ENCODE results near the gene OTOGL.
"Not testable (repeated sequence)": the region's sequence is repeated elsewhere in the genome, so short reads cannot be mapped to it uniquely, and the experiment has no call there.

DNA sequence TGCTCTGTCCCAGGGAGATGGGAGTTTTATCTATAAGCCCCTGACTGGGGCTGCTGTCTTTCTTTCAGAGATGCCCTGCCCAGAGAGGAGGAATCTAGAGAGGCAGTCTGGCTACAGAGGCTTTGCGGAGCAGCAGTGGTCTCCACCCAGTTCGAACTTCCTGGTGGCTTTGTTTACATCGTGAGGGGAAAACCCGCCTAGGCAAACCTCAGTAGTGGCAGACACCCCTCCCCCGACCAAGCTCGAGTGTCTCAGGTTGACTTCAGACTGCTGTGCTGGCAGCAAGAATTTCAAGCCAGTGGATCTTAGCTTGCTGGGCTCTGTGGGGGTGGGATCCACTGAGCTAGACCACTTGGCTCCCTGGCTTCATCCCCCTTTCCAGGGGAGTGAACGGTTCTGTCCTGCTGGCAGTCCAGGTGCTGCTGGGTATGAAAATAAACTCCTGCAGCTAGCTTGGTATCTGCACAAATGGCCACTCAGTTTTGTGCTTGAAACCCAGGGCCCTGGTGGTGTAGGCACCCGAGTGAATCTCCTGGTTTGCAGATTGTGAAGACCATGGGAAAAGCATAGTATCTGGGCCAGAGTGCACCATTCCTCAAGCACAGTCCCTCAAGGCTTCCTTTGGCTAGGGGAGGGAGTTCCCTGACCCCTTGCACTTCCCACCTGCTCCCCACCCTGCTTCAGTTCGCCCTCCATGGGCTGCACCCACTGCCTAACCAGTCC lies 15.3 kb upstream of the OTOGL start:
- TF ChIP-seq, protein P1, sequence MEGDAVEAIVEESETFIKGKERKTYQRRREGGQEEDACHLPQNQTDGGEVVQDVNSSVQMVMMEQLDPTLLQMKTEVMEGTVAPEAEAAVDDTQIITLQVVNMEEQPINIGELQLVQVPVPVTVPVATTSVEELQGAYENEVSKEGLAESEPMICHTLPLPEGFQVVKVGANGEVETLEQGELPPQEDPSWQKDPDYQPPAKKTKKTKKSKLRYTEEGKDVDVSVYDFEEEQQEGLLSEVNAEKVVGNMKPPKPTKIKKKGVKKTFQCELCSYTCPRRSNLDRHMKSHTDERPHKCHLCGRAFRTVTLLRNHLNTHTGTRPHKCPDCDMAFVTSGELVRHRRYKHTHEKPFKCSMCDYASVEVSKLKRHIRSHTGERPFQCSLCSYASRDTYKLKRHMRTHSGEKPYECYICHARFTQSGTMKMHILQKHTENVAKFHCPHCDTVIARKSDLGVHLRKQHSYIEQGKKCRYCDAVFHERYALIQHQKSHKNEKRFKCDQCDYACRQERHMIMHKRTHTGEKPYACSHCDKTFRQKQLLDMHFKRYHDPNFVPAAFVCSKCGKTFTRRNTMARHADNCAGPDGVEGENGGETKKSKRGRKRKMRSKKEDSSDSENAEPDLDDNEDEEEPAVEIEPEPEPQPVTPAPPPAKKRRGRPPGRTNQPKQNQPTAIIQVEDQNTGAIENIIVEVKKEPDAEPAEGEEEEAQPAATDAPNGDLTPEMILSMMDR (IDR thresholded peaks at IDR 0.05): not testable (repeated sequence)
- not testable (repeated sequence) for TF ChIP-seq POLR2A (IDR thresholded peaks at IDR 0.05)
